BE2C (cell line): Measurements from ENCODE around the gene MMP23B.
A peak's percentile ranks its signal among the peaks of the same experiment; 100 is the strongest.

Experiments used
- DNase-seq: peaks from one replicate; pipeline ENCODE4 v3.0.0-alpha.2; 2020
- H3K27me3 ChIP-seq: fragments of 250-450 bp; sonication (Bioruptor Pico); 2 replicates; pipeline ENCODE4 v1.5.1; 2020; ENCODE audit warnings: mild to moderate bottlenecking
- H3K36me3 ChIP-seq: fragments of 250-450 bp; sonication (Bioruptor Pico); 2 replicates; pipeline ENCODE4 v1.5.1; 2020; ENCODE audit warnings: mild to moderate bottlenecking
- H3K4me1 ChIP-seq: fragments of 250-450 bp; sonication (Bioruptor Pico); 2 replicates; pipeline ENCODE4 v1.5.1; 2020
- H3K4me3 ChIP-seq: 2 replicates; pipeline ENCODE4 v1.5.1; 2011; ENCODE audit warnings: low read depth, low read length
- H3K9me3 ChIP-seq: fragments of 250-450 bp; sonication (Bioruptor Pico); 2 replicates; pipeline ENCODE4 v1.5.1; 2020
- TF ChIP-seq, protein P1 (sequence below): IDR thresholded peaks from 2 replicates; pipeline ENCODE4 v1.5.1; 2012; ENCODE audit warnings: mild to moderate bottlenecking, low read depth, low read length

The MMP23B gene

GRCh38 chr1:1615256-1616044, 16.5 kb upstream of the MMP23B start, which contains the start of gene MIB2:
MIB2 (plus strand) TSS chr1:1615500; CDS start chr1:1623453, 7,953 bp downstream.
- H3K4me1 ChIP-seq = no peaks in the 10 kb centered on the region
- H3K27me3 ChIP-seq = no peaks in the 10 kb centered on the region
- no peaks in the 10 kb centered on the region for H3K36me3 ChIP-seq
- peak within 1 kb of the TSS; percentile 74 for H3K4me3 ChIP-seq
- DNase-seq = peak; percentile 99
- TF ChIP-seq, protein P1, sequence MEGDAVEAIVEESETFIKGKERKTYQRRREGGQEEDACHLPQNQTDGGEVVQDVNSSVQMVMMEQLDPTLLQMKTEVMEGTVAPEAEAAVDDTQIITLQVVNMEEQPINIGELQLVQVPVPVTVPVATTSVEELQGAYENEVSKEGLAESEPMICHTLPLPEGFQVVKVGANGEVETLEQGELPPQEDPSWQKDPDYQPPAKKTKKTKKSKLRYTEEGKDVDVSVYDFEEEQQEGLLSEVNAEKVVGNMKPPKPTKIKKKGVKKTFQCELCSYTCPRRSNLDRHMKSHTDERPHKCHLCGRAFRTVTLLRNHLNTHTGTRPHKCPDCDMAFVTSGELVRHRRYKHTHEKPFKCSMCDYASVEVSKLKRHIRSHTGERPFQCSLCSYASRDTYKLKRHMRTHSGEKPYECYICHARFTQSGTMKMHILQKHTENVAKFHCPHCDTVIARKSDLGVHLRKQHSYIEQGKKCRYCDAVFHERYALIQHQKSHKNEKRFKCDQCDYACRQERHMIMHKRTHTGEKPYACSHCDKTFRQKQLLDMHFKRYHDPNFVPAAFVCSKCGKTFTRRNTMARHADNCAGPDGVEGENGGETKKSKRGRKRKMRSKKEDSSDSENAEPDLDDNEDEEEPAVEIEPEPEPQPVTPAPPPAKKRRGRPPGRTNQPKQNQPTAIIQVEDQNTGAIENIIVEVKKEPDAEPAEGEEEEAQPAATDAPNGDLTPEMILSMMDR = no peak
- no peaks in the 10 kb centered on the region for H3K9me3 ChIP-seq

DNA sequence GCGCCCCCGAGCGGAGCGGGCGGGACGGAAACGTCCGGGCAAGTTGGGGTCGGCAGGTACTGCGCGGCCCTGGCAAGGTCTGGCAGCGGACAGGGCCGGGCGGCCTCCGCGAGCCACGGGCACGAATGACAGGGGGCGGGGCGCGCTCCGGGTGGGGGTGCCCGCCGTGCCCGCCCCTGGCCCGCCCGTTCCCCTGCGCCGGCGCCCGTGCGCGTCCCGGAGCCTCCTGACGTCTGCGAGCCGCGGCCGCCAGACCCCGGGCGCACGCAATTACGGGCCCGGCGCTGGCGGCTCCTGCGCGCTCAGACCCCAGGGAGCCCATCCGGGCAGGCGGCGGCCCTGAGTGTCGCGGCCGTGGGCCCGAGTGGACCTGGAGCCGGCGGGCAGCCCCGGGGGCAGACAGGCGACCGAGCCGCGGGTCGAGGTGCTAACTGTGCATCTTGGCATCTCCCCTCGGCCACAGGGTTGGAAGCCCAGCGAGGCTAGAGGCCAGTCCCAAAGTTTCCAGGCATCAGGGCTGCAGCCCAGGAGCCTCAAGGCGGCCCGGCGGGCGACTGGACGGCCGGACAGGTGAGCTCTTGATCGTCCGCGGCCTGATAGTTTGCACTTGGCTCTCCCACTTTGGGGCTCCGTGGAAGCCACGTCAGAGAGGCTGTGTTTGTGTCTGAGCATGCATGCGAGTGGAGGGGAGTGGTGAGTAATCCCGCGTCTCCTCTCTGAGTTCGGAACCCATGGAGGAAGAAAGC, 15.8 kb upstream of the MMP23B start:
- TF ChIP-seq, protein P1 = no peak
- no peaks in the 10 kb centered on the region for H3K4me1 ChIP-seq
- H3K27me3 ChIP-seq = no peaks in the 10 kb centered on the region
- DNase-seq = peak; percentile 48
- H3K36me3 ChIP-seq = no peaks in the 10 kb centered on the region
- H3K9me3 ChIP-seq = no peaks in the 10 kb centered on the region
- peak overlapping the region; percentile 74 for H3K4me3 ChIP-seq

DNA sequence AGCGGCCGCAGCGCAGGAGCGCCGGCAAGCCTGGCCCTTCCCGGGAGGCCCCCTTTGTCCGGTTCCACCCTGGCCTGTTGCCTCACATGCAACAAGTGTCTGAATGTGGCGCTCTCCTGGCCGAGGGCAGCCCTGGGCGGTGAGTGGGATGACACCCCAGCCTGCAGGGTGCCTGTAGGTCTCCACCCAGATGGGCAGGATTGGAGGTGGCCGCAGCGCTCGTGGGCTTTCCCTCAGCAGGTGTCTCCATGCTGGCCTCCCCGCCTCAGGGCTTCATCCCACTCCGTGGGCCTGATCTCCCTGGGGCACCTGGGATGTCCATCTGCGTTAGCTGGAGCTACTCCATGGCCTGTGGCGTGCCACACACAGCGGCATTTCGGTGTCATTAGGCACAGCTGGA, 15.1 kb upstream of the MMP23B start:
- Histone ChIP-seq H3K27me3 (no peaks in the 10 kb centered on the region), H3K4me1 (no peaks in the 10 kb centered on the region), H3K4me3 (peak overlapping the region; percentile 74), H3K9me3 (no peaks in the 10 kb centered on the region), H3K36me3 (no peaks in the 10 kb centered on the region)
- TF ChIP-seq, protein P1 = no peak
- peak; percentile 11 for DNase-seq

DNA sequence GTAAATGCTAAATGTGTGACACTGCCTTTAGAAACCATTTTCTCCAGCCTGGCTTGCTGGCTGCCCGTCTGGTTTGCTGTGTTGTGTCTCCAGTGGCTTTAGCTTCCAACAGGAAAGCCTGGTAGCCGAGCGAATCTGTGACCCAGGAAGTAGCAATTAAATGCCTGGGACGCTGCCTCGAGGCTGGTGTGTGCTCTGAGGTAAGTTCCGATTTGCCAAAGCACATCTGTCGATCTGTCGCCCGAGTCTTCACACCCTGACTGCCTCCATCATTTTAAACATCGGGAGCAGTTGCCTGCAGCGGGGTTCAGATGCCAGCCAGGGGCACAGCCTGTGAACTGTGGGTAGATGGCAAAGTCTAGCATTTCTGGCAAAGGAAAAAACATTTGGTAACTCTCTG, 14.5 kb upstream of the MMP23B start:
- DNase-seq = no peak
- Histone ChIP-seq H3K9me3 (no peaks in the 10 kb centered on the region), H3K36me3 (no peaks in the 10 kb centered on the region), H3K4me3 (no peak overlapping the region), H3K27me3 (no peaks in the 10 kb centered on the region), H3K4me1 (no peaks in the 10 kb centered on the region)
- TF ChIP-seq, protein P1 = no peak

- Histone ChIP-seq H3K27me3 (no peaks in the 10 kb centered on the region), H3K4me1 (no peaks in the 10 kb centered on the region), H3K4me3 (no peak overlapping the region), H3K9me3 (no peaks in the 10 kb centered on the region), H3K36me3 (no peaks in the 10 kb centered on the region)
- no peak for DNase-seq
- TF ChIP-seq, protein P1 = no peak
Observed at GRCh38 chr1:1617925-1618324, 14.0 kb upstream of the MMP23B start.
